Memory B cell (primary cell): ENCODE data around the gene SPINK4.

ENCODE experiments used
- ATAC-seq: fragments of 150-1000 bp; cut with Tn5 transposase; 2 replicates; pipeline ENCODE4 v1.10.0; 2021; ENCODE audit warnings: low read depth, mild to moderate bottlenecking, moderate library complexity
- DNase-seq, 2 donors: peaks; one replicate each; pipeline ENCODE4 v3.0.0; 2022; ENCODE audit warnings: low spot score in 2 of 2
- H3K27ac Mint-ChIP-seq: one replicate; pipeline ENCODE4 v1.8.0; 2022; ENCODE audit warnings: mild to moderate bottlenecking, moderate library complexity, mixed read lengths
- H3K27me3 Mint-ChIP-seq: one replicate; pipeline ENCODE4 v1.8.0; 2022; ENCODE audit warnings: mixed read lengths
- H3K36me3 Mint-ChIP-seq: one replicate; pipeline ENCODE4 v1.8.0; 2022; ENCODE audit warnings: mild to moderate bottlenecking, mixed read lengths
- H3K4me1 Mint-ChIP-seq: one replicate; pipeline ENCODE4 v1.8.0; 2022; ENCODE audit warnings: mixed read lengths
- H3K4me3 Mint-ChIP-seq: one replicate; pipeline ENCODE4 v1.8.0; 2022; ENCODE audit warnings: mild to moderate bottlenecking, moderate library complexity, mixed read lengths
- H3K9me3 Mint-ChIP-seq: one replicate; pipeline ENCODE4 v1.8.0; 2022; ENCODE audit warnings: mixed read lengths

Gene SPINK4

GRCh38 chr9:33239921-33240320 lies at the start of gene SPINK4:
Gene SPINK4 (plus strand): TSS chr9:33240167. CDS start chr9:33240209, 42 bp downstream.
- H3K27me3 Mint-ChIP-seq: peaks cover 11% of the 10 kb centered on the region
- ATAC-seq (no peak), DNase-seq (no peak)
- H3K27ac Mint-ChIP-seq: no peak within 1 kb of the TSS
- no peaks in the 10 kb centered on the region for H3K36me3 Mint-ChIP-seq
- no peak within 1 kb of the TSS for H3K4me3 Mint-ChIP-seq
- H3K4me1 Mint-ChIP-seq: no peaks in the 10 kb centered on the region
- no peaks in the 10 kb centered on the region for H3K9me3 Mint-ChIP-seq

- DNase-seq (no peak), ATAC-seq (no peak)
- Mint-ChIP-seq H3K4me1 (no peaks in the 10 kb centered on the region), H3K36me3 (no peaks in the 10 kb centered on the region), H3K9me3 (no peaks in the 10 kb centered on the region), H3K4me3 (no peak overlapping the region), H3K27me3 (peaks cover 2% of the 10 kb centered on the region), H3K27ac (no peak overlapping the region)
Measured at GRCh38 chr9:33192493-33193255, 47.3 kb upstream of the SPINK4 start.

GRCh38 chr9:33193818-33194217 lies 46.1 kb upstream of the SPINK4 start:
- Mint-ChIP-seq H3K4me1 (peaks cover 2% of the 10 kb centered on the region), H3K36me3 (no peaks in the 10 kb centered on the region), H3K4me3 (no peak overlapping the region), H3K27ac (no peak overlapping the region), H3K27me3 (no peaks in the 10 kb centered on the region), H3K9me3 (no peaks in the 10 kb centered on the region)
- no peak for DNase-seq
- no peak for ATAC-seq

GRCh38 chr9:33196736-33197135 lies 43.2 kb upstream of the SPINK4 start:
- peaks cover 2% of the 10 kb centered on the region for H3K4me1 Mint-ChIP-seq
- H3K36me3 Mint-ChIP-seq: no peaks in the 10 kb centered on the region
- H3K4me3 Mint-ChIP-seq: no peak overlapping the region
- ATAC-seq (no peak), DNase-seq (no peak)
- no peaks in the 10 kb centered on the region for H3K27me3 Mint-ChIP-seq
- H3K9me3 Mint-ChIP-seq: no peaks in the 10 kb centered on the region
- H3K27ac Mint-ChIP-seq: no peak overlapping the region

- Mint-ChIP-seq H3K27ac (no peak overlapping the region), H3K4me3 (no peak overlapping the region), H3K9me3 (no peaks in the 10 kb centered on the region)
Measured at GRCh38 chr9:33197279-33198152, 42.5 kb upstream of the SPINK4 start.

GRCh38 chr9:33198165-33198564 lies 41.8 kb upstream of the SPINK4 start:
- Mint-ChIP-seq H3K9me3 (no peaks in the 10 kb centered on the region), H3K36me3 (no peaks in the 10 kb centered on the region), H3K4me3 (no peak overlapping the region), H3K27ac (no peak overlapping the region), H3K4me1 (peaks cover 13% of the 10 kb centered on the region), H3K27me3 (no peaks in the 10 kb centered on the region)
- ATAC-seq: no peak
- no peak for DNase-seq

More at GRCh38 chr9:33197279-33198152, 42.5 kb upstream of the SPINK4 start:
- ATAC-seq: no peak
- DNase-seq: no peak
- Mint-ChIP-seq H3K27me3 (no peaks in the 10 kb centered on the region), H3K36me3 (no peaks in the 10 kb centered on the region), H3K4me1 (peaks cover 9% of the 10 kb centered on the region)

- no peaks in the 10 kb centered on the region for H3K27me3 Mint-ChIP-seq
- ATAC-seq: peak; percentile 1
- no peak overlapping the region for H3K4me3 Mint-ChIP-seq
- DNase-seq: no peak
- H3K9me3 Mint-ChIP-seq: no peaks in the 10 kb centered on the region
- H3K27ac Mint-ChIP-seq: no peak overlapping the region
- H3K4me1 Mint-ChIP-seq: peaks cover 13% of the 10 kb centered on the region
- no peaks in the 10 kb centered on the region for H3K36me3 Mint-ChIP-seq
Measured at GRCh38 chr9:33202018-33202417, 37.9 kb upstream of the SPINK4 start.

GRCh38 chr9:33202552-33203201 lies 37.3 kb upstream of the SPINK4 start:
- Mint-ChIP-seq H3K4me3 (peak overlapping the region; percentile 36), H3K9me3 (no peaks in the 10 kb centered on the region), H3K36me3 (no peaks in the 10 kb centered on the region), H3K4me1 (peaks cover 13% of the 10 kb centered on the region), H3K27ac (no peak overlapping the region), H3K27me3 (no peaks in the 10 kb centered on the region)
- DNase-seq (peak; percentile 72 to 77), ATAC-seq (peak; percentile 100)

- Mint-ChIP-seq H3K4me3 (no peak overlapping the region), H3K36me3 (no peaks in the 10 kb centered on the region), H3K27me3 (no peaks in the 10 kb centered on the region), H3K27ac (no peak overlapping the region), H3K9me3 (no peaks in the 10 kb centered on the region), H3K4me1 (no peaks in the 10 kb centered on the region)
- ATAC-seq (no peak), DNase-seq (no peak)
Measured at GRCh38 chr9:33209394-33209793, 30.6 kb upstream of the SPINK4 start.

- Mint-ChIP-seq H3K36me3 (no peaks in the 10 kb centered on the region), H3K4me1 (no peaks in the 10 kb centered on the region), H3K9me3 (no peaks in the 10 kb centered on the region), H3K4me3 (no peak overlapping the region), H3K27ac (no peak overlapping the region), H3K27me3 (no peaks in the 10 kb centered on the region)
- ATAC-seq (no peak), DNase-seq (no peak)
Measured at GRCh38 chr9:33210006-33210715, 29.8 kb upstream of the SPINK4 start.

- Mint-ChIP-seq H3K9me3 (no peaks in the 10 kb centered on the region), H3K27me3 (no peaks in the 10 kb centered on the region), H3K36me3 (no peaks in the 10 kb centered on the region), H3K4me3 (no peak overlapping the region), H3K27ac (no peak overlapping the region), H3K4me1 (no peaks in the 10 kb centered on the region)
- ATAC-seq: no peak
- no peak for DNase-seq
Measured at GRCh38 chr9:33211695-33212393, 28.1 kb upstream of the SPINK4 start.

GRCh38 chr9:33220681-33221567 lies 19.0 kb upstream of the SPINK4 start:
- ATAC-seq: peak; percentile 58
- Mint-ChIP-seq H3K4me3 (no peak overlapping the region), H3K9me3 (no peaks in the 10 kb centered on the region), H3K36me3 (no peaks in the 10 kb centered on the region), H3K27me3 (no peaks in the 10 kb centered on the region), H3K4me1 (peaks cover 24% of the 10 kb centered on the region), H3K27ac (peak overlapping the region; percentile 19)
- DNase-seq: no peak
